OCI-LY7 (cell line): Measurements from ENCODE around the gene BTBD9. TPM values are rescaled to one million over a fixed set of nuclear protein-coding genes. Genes with fewer than 3 reads are reported as not detected.

Experiments used
- BruUV-seq: library from RNA; stranded (reverse); fragments of 400-500 nt; replicated peaks from 2 replicates; lab custom pipeline; 2021; lab: Mats Ljungman, UMichigan
- CTCF ChIA-PET: fragments of 300-600 bp; sonication (Branson Sonifier 250); formaldehyde crosslinking; loops from one replicate; lab custom pipeline; 2022; ENCODE audit warnings: antibody characterized with exemption; ENCODE audit not compliant: unreplicated experiment; lab: Charles Lee
- POLR2A ChIA-PET: fragments of 300-600 bp; sonication (Branson Sonifier 250); formaldehyde crosslinking; loops from one replicate; lab custom pipeline; 2022; ENCODE audit warnings: antibody characterized with exemption; lab: Charles Lee
- DNase-seq: peaks from one replicate; pipeline ENCODE4 v3.0.0-alpha.2; 2015; ENCODE audit warnings: low spot score
- H2AFZ ChIP-seq: fragments of 200-600 bp; sonication (generic), shearing (Covaris generic); 2 replicates; pipeline ENCODE4 v1.6.1; 2014; ENCODE audit warnings: mild to moderate bottlenecking, antibody characterized with exemption, low read length, moderate library complexity
- H3K27ac ChIP-seq: fragments of 200-600 bp; sonication (generic); 2 replicates; pipeline ENCODE4 v1.5.1; 2014; ENCODE audit warnings: mixed run types, low read depth, mild to moderate bottlenecking, moderate library complexity, low read length, inconsistent platforms; ENCODE audit not compliant: poor library complexity, severe bottlenecking
- H3K36me3 ChIP-seq: fragments of 200-600 bp; sonication (generic); 2 replicates; pipeline ENCODE4 v1.6.1; 2014; ENCODE audit warnings: mild to moderate bottlenecking, antibody characterized with exemption, low read length, moderate library complexity, mixed read lengths; ENCODE audit not compliant: insufficient read depth
- H3K4me1 ChIP-seq: fragments of 200-600 bp; sonication (generic); 2 replicates; pipeline ENCODE4 v1.5.1; 2014; ENCODE audit warnings: mild to moderate bottlenecking, low read length; ENCODE audit not compliant: insufficient read depth, poor library complexity, severe bottlenecking
- H3K4me2 ChIP-seq: fragments of 200-600 bp; sonication (generic); 2 replicates; pipeline ENCODE4 v1.6.1; 2014; ENCODE audit warnings: mild to moderate bottlenecking, low read length
- H3K4me3 ChIP-seq: fragments of 200-600 bp; sonication (generic); 2 replicates; pipeline ENCODE4 v1.5.1; 2014; ENCODE audit warnings: mild to moderate bottlenecking, low read depth, low read length; ENCODE audit not compliant: poor library complexity, severe bottlenecking
- H3K79me2 ChIP-seq: fragments of 200-600 bp; sonication (generic); 2 replicates; pipeline ENCODE4 v1.6.1; 2016; ENCODE audit warnings: low read depth, mild to moderate bottlenecking, low read length, moderate library complexity, mixed read lengths; ENCODE audit not compliant: insufficient read depth
- H3K9me2 ChIP-seq: fragments of 200-600 bp; sonication (generic); 2 replicates; pipeline ENCODE4 v1.6.1; 2016; ENCODE audit warnings: mild to moderate bottlenecking, low read length, mixed read lengths; ENCODE audit not compliant: insufficient read depth
- H3K9me3 ChIP-seq: fragments of 200-600 bp; sonication (generic); 2 replicates; pipeline ENCODE4 v1.6.1; 2014; ENCODE audit warnings: mild to moderate bottlenecking, mixed run types, low read length, mixed read lengths
- H4K20me1 ChIP-seq: fragments of 200-600 bp; sonication (generic); 2 replicates; pipeline ENCODE4 v1.6.1; 2014; ENCODE audit warnings: mild to moderate bottlenecking, antibody characterized with exemption, low read length, moderate library complexity, mixed read lengths; ENCODE audit not compliant: insufficient read depth
- CTCF ChIP-seq: fragments of 200-600 bp; sonication (generic); conservative IDR thresholded peaks from 2 replicates; pipeline ENCODE4 v1.5.1; 2014; ENCODE audit warnings: mild to moderate bottlenecking, antibody characterized with exemption, low read length, moderate library complexity, mixed read lengths
- EZH2phosphoT487 ChIP-seq: fragments of 200-600 bp; sonication (generic); IDR thresholded peaks from 2 replicates; pipeline ENCODE4 v1.6.1; 2018; ENCODE audit warnings: low read depth, borderline replicate concordance, mild to moderate bottlenecking, mixed run types, antibody characterized with exemption, low read length, moderate library complexity, mixed read lengths
- intact Hi-C: fragments of 100-400 bp; cut with micrococcal nuclease; formaldehyde crosslinking; loops from one replicate; pipeline ENCODE4 v1.10.0; 2022; ENCODE audit not compliant: unreplicated experiment
- total RNA-seq, 2 experiments: library from RNA; depleted of rRNA in 1 of 2; stranded (reverse); fragments of >200 nt in 1 of 2; shearing (Covaris generic) in 1 of 2; gene quantifications; 2 replicates each; pipeline ENCODE4 v1.2.3, GENCODE V29; 2014 to 2022

BTBD9 gene
- total RNA-seq, 2 experiments from 2014 or later: 5.9 to 7.3 TPM

DNA sequence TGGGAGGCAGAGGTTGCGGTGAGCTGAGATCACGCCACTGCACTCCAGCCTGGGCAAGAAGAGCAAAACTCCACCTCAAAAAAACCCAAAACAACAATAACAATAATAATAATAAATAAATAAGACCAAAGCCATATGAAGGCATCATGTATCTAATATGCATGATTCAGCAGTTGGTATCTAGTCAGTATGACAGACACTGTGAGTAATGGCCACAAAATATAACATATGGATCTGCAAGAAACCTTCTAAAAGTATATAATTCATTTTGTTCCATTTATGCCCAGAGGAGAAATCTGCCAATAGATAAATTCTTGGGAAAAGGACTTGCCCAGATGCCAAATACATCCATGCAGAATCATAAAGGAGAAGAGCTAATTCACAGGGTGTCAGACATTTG, 252.3 kb downstream of the BTBD9 start:
- H3K4me3 ChIP-seq: no peak overlapping the region
- H3K4me2 ChIP-seq: no peak overlapping the region
- intact Hi-C loops: no loop called here
- H2AFZ ChIP-seq: no peak overlapping the region
- no peaks in the 10 kb centered on the region for H4K20me1 ChIP-seq
- no peaks in the 10 kb centered on the region for H3K9me3 ChIP-seq
- TF ChIP-seq EZH2phosphoT487 (no peak), CTCF (no peak)
- ChIA-PET POLR2A (interaction anchor here (0.6 kb wide), 2 partner anchors 11 to 134 kb away, joined by 3 read pairs; no protein-coding TSS in a partner anchor), CTCF (no interaction called here)
- BruUV-seq: no TSS peak
- no peaks in the 10 kb centered on the region for H3K9me2 ChIP-seq
- no peak for DNase-seq
- no peaks in the 10 kb centered on the region for H3K36me3 ChIP-seq
- no peak overlapping the region for H3K27ac ChIP-seq
- no peaks in the 10 kb centered on the region for H3K79me2 ChIP-seq
- no peaks in the 10 kb centered on the region for H3K4me1 ChIP-seq

DNA sequence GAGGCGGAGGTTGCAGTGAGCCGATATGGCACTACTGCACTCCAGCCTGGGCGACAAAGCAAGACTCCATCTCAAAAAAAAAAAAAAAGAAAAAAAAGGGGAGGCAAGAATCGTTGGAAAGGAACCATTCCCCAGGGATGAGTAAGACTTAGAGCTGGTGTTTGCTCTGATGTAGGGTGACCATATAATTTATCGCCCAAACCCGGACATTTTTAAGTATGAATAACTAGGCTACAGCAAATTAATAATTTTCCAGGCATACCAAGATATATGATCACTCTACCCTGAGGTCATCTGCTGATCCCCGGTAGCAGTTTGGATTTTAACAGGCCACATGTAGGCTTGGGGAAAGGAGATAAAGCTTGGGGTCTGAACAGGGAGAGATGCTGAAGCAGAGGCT, 260.9 kb downstream of the BTBD9 start:
- no TSS peak for BruUV-seq
- no peak for DNase-seq
- no peak overlapping the region for H3K4me3 ChIP-seq
- intact Hi-C loops: no loop called here
- TF ChIP-seq CTCF (no peak), EZH2phosphoT487 (no peak)
- no peaks in the 10 kb centered on the region for H3K79me2 ChIP-seq
- no peaks in the 10 kb centered on the region for H3K9me2 ChIP-seq
- no peaks in the 10 kb centered on the region for H3K36me3 ChIP-seq
- no peaks in the 10 kb centered on the region for H3K4me1 ChIP-seq
- H3K4me2 ChIP-seq: no peak overlapping the region
- ChIA-PET CTCF (no interaction called here), POLR2A (no interaction called here)
- H3K9me3 ChIP-seq: no peaks in the 10 kb centered on the region
- no peak overlapping the region for H2AFZ ChIP-seq
- H4K20me1 ChIP-seq: no peaks in the 10 kb centered on the region; the same call in 1 of the 2 replicates
- no peak overlapping the region for H3K27ac ChIP-seq

GRCh38 chr6:38375937-38376336, 263.8 kb downstream of the BTBD9 start:
- TF ChIP-seq CTCF (no peak), EZH2phosphoT487 (no peak)
- Histone ChIP-seq H3K36me3 (no peaks in the 10 kb centered on the region), H3K79me2 (no peaks in the 10 kb centered on the region), H3K9me2 (no peaks in the 10 kb centered on the region), H3K9me3 (no peaks in the 10 kb centered on the region), H2AFZ (no peak overlapping the region), H3K4me2 (no peak overlapping the region), H3K4me3 (no peak overlapping the region), H4K20me1 (no peaks in the 10 kb centered on the region; the same call in 1 of the 2 replicates), H3K27ac (no peak overlapping the region), H3K4me1 (no peaks in the 10 kb centered on the region)
- no TSS peak for BruUV-seq
- POLR2A ChIA-PET: interaction anchor here (0.8 to 1.0 kb wide), 2 partner anchors 8 to 20 kb away, joined by 3 read pairs; no protein-coding TSS in a partner anchor
- CTCF ChIA-PET: no interaction called here
- intact Hi-C loops: no loop called here
- no peak for DNase-seq
